Measurements from ENCODE around the gene SPATS2L.

SPATS2L gene

GRCh38 chr2:200298816-200299215 is 7.7 kb upstream of the SPATS2L start:
- DNase-seq = no peak

GRCh38 chr2:200300065-200300464 is 6.4 kb upstream of the SPATS2L start:
- DNase-seq = no peak

- peak; percentile 87 for DNase-seq
These were observed 5.7 kb upstream of the SPATS2L start for GRCh38 chr2:200300638-200301314.

- peak; percentile 25 for DNase-seq
These were observed 4.3 kb upstream of the SPATS2L start for GRCh38 chr2:200301953-200302858.

- peak; percentile 85 for DNase-seq
These were observed 3.4 kb upstream of the SPATS2L start for GRCh38 chr2:200302940-200303727.

GRCh38 chr2:200305797-200306195 is 697 bp upstream of the SPATS2L start:
- peak; percentile 39 for DNase-seq

GRCh38 chr2:200306931-200307723 is 634 bp downstream of the SPATS2L start:
- DNase-seq = no peak

GRCh38 chr2:200307724-200308545 is 1.4 kb downstream of the SPATS2L start:
- no peak for DNase-seq

GRCh38 chr2:200308546-200309295 is 2.2 kb downstream of the SPATS2L start:
- no peak for DNase-seq

- DNase-seq = no peak
These were observed 3.0 kb downstream of the SPATS2L start for GRCh38 chr2:200309296-200310049.

GRCh38 chr2:200310545-200310971 is 4.1 kb downstream of the SPATS2L start:
- DNase-seq = no peak

- DNase-seq = no peak
These were observed 4.6 kb downstream of the SPATS2L start for GRCh38 chr2:200311139-200311538.

GRCh38 chr2:200314976-200315567 is 8.6 kb downstream of the SPATS2L start:
- DNase-seq = no peak

GRCh38 chr2:200317975-200318374 is 11.5 kb downstream of the SPATS2L start:
- no peak for DNase-seq

GRCh38 chr2:200318940-200319435 is 12.5 kb downstream of the SPATS2L start:
- DNase-seq = no peak

GRCh38 chr2:200319548-200320337 is 13.2 kb downstream of the SPATS2L start:
- peak; percentile 27 for DNase-seq

GRCh38 chr2:200320344-200320743 is 13.9 kb downstream of the SPATS2L start:
- DNase-seq = no peak

- no peak for DNase-seq
These were observed 14.5 kb downstream of the SPATS2L start for GRCh38 chr2:200320991-200321390.

Measured in NCI-H226 (cell line).